ENCODE data around the gene PSMD9. TPM values are rescaled to one million over a fixed set of nuclear protein-coding genes. Genes with fewer than 3 reads are reported as not detected.
A peak's percentile ranks its signal among the peaks of the same experiment; 100 is the strongest.

Gene PSMD9, protein sequence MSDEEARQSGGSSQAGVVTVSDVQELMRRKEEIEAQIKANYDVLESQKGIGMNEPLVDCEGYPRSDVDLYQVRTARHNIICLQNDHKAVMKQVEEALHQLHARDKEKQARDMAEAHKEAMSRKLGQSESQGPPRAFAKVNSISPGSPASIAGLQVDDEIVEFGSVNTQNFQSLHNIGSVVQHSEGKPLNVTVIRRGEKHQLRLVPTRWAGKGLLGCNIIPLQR
- polyA plus RNA-seq (74.9 and 79.3 TPM in 2 replicates), polyA minus RNA-seq (20.2 and 31.8 TPM in 2 replicates)

DNA sequence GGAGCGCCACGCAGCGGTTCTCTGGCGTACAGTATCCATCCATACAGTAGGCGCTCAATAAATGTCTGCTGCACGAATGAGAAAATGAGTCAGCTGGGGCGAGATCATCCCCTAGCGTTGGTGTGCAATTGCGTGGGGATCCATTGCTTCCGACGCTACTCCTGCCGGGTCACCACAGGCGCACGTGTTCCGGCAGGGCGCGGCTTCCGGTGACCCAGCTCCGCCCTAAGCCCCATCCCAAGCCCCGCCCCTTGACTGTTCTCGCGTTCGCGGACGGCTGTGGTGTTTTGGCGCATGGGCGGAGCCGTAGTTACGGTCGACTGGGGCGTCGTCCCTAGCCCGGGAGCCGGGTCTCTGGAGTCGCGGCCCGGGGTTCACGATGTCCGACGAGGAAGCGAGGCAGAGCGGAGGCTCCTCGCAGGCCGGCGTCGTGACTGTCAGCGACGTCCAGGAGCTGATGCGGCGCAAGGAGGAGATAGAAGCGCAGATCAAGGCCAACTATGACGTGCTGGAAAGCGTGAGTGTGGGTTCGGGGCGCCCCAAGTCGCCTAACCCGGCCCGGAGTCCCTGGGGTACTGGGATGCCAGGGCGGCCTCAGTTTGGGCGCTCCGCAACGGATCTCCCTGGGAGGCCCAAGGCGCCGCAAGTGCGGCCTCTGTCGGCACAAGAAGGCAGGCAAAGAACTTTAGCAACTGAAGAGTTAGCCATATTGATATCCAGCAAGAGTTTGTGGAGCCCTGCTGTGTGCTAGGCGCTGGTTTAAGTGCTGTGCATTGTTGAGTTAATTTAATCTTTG lies at the start of gene PSMD9:
TSS of gene PSMD9 (plus strand) at position 313 of the 796 bp plus-strand sequence. CDS start at position 380, 67 bp downstream.
- Histone ChIP-seq H3K79me2 (replicated peaks; ENCODE audit: insufficient read depth, low read length) (peaks cover 10% of the 10 kb centered on the region), H3K27ac (ENCODE audit: low read length) (peak within 1 kb of the TSS; percentile 81), H3K4me3 (ENCODE audit: low read length) (peak within 1 kb of the TSS; percentile 91), H2AFZ (ENCODE audit: low read depth, low read length) (peak within 1 kb of the TSS; percentile 92), H3K9ac (ENCODE audit: low read length) (peak within 1 kb of the TSS; percentile 81), H3F3A (ENCODE audit: insufficient read depth, low read length, poor library complexity, severe bottlenecking) (no peaks in the 10 kb centered on the region), H3K9me2 (ENCODE audit: insufficient read depth, low read length) (no peaks in the 10 kb centered on the region), H3K9me3 (ENCODE audit: low read length) (no peaks in the 10 kb centered on the region), H3K4me2 (ENCODE audit: low read length) (peak within 1 kb of the TSS; percentile 58), H3K27me3 (ENCODE audit: insufficient read depth, low read depth, low read length) (no peaks in the 10 kb centered on the region), H3K36me3 (ENCODE audit: insufficient read depth, low read length) (no peaks in the 10 kb centered on the region), H4K20me1 (ENCODE audit: insufficient read depth) (no peaks in the 10 kb centered on the region)
- TF ChIP-seq CTCF (IDR thresholded peaks at IDR 0.05; ENCODE audit: poor library complexity, severe bottlenecking) (peak; percentile 76), SMC3 (conservative IDR thresholded peaks at IDR 0.05; ENCODE audit: poor library complexity) (peak; percentile 76), MXI1 (conservative IDR thresholded peaks at IDR 0.05; ENCODE audit: poor library complexity, severe bottlenecking) (peak; percentile 88), POLR2AphosphoS5 (IDR thresholded peaks at IDR 0.05) (peak; percentile 85), TAF1 (IDR thresholded peaks at IDR 0.05; ENCODE audit: low read depth) (no peak), EZH2 (IDR thresholded peaks at IDR 0.05; ENCODE audit: borderline replicate concordance, insufficient read depth, low read length, poor library complexity, severe bottlenecking) (no peak), EP300 (conservative IDR thresholded peaks at IDR 0.05; ENCODE audit: poor library complexity, severe bottlenecking) (peak; percentile 45), REST (IDR thresholded peaks at IDR 0.05; ENCODE audit: borderline replicate concordance) (peak; percentile 54), RAD21 (conservative IDR thresholded peaks at IDR 0.05) (peak; percentile 68)

GRCh38 chr12:121839106-121839992 lies 49.2 kb upstream of the PSMD9 start:
- Histone ChIP-seq H3K4me3 (ENCODE audit: low read length) (peak overlapping the region; percentile 62), H3K36me3 (ENCODE audit: insufficient read depth, low read length) (no peaks in the 10 kb centered on the region), H3K9me3 (ENCODE audit: low read length) (no peaks in the 10 kb centered on the region), H4K20me1 (ENCODE audit: insufficient read depth) (no peaks in the 10 kb centered on the region), H3K9ac (ENCODE audit: low read length) (no peak overlapping the region), H3K79me2 (replicated peaks; ENCODE audit: insufficient read depth, low read length) (no peaks in the 10 kb centered on the region), H3F3A (ENCODE audit: insufficient read depth, low read length, poor library complexity, severe bottlenecking) (no peaks in the 10 kb centered on the region), H3K4me2 (ENCODE audit: low read length) (peak overlapping the region; percentile 35), H3K9me2 (ENCODE audit: insufficient read depth, low read length) (no peaks in the 10 kb centered on the region), H3K27me3 (ENCODE audit: insufficient read depth, low read depth, low read length) (no peaks in the 10 kb centered on the region), H3K27ac (ENCODE audit: low read length) (no peak overlapping the region), H2AFZ (ENCODE audit: low read depth, low read length) (peak overlapping the region; percentile 40)
- TF ChIP-seq CTCF (IDR thresholded peaks at IDR 0.05; ENCODE audit: poor library complexity, severe bottlenecking) (peak; percentile 42), MXI1 (conservative IDR thresholded peaks at IDR 0.05; ENCODE audit: poor library complexity, severe bottlenecking) (peak; percentile 20), EZH2 (IDR thresholded peaks at IDR 0.05; ENCODE audit: borderline replicate concordance, insufficient read depth, low read length, poor library complexity, severe bottlenecking) (no peak), RAD21 (conservative IDR thresholded peaks at IDR 0.05) (no peak), POLR2AphosphoS5 (IDR thresholded peaks at IDR 0.05) (no peak), TAF1 (IDR thresholded peaks at IDR 0.05; ENCODE audit: low read depth) (no peak)
